ENCODE data around the gene CDS2. TPM values are rescaled to one million over a fixed set of nuclear protein-coding genes. Genes with fewer than 3 reads are reported as not detected.
A peak's percentile ranks its signal among the peaks of the same experiment; 100 is the strongest.

Gene CDS2
- polyA plus RNA-seq, 2 of the 4 experiments (the other 2 are of a cell fraction) = 44.0 to 106 TPM

GRCh38 chr20:5146099-5146668 is 19.4 kb downstream of the CDS2 start:
- H3K4me2 ChIP-seq = no peak overlapping the region
- H3K9me3 ChIP-seq = no peaks in the 10 kb centered on the region
- H3K4me3 ChIP-seq = no peak overlapping the region
- DNase-seq (ENCODE audit: low read depth in 1 of 2, low spot score in 1 of 2) = no peak
- ChIA-PET CTCF (interaction anchor here (1.3 to 2.3 kb wide), 4 partner anchors 11 to 60 kb away, joined by 3 to 14 read pairs (median 6); no protein-coding TSS in a partner anchor), POLR2A (no interaction called here)
- H3K4me1 ChIP-seq = peaks cover 14% of the 10 kb centered on the region
- 90% methylated on average over 6 of the region's 6 CpGs for WGBS (ENCODE audit: missing lambda C conversion rate)
- TF ChIP-seq RCOR1 (IDR thresholded peaks at IDR 0.05; ENCODE audit: low read depth, low read length) (no peak), KDM5A (IDR thresholded peaks at IDR 0.05) (no peak), TP53 (CRISPR knock-in tag; IDR thresholded peaks at IDR 0.05) (no peak), ATOH8 (CRISPR knock-in tag; IDR thresholded peaks at IDR 0.05; ENCODE audit: low read depth) (no peak), JUN (IDR thresholded peaks at IDR 0.05) (no peak), RFX5 (IDR thresholded peaks at IDR 0.05) (no peak)
- no peak for FAIRE-seq
- no peak for ATAC-seq
- no peak overlapping the region for H3K27ac ChIP-seq

GRCh38 chr20:5146871-5147592 is 20.2 kb downstream of the CDS2 start:
- POLR2A ChIA-PET = interaction anchor here (1.5 kb wide), 1 partner anchor 21 kb away, joined by 3 read pairs; the partner anchor contains the start of gene CDS2
- no peak for TF ChIP-seq ESRRA (IDR thresholded peaks at IDR 0.05; ENCODE audit: borderline replicate concordance, low read length)
- no peak overlapping the region for H3K27ac ChIP-seq
- ATAC-seq (0 out of 6 replicates have a peak, but pooled peaks of 1 of the 2 experiments have one; percentile 30), DNase-seq (ENCODE audit: low read depth in 1 of 2, low spot score in 1 of 2) (no peak), FAIRE-seq (peak; percentile 73)
- no peak overlapping the region for H3K4me2 ChIP-seq
- peaks cover 14% of the 10 kb centered on the region for H3K4me1 ChIP-seq
- 67% methylated on average over 2 of the region's 2 CpGs for WGBS (ENCODE audit: missing lambda C conversion rate)
- H3K4me3 ChIP-seq = no peak overlapping the region
- H3K9me3 ChIP-seq = no peaks in the 10 kb centered on the region
- CTCF ChIA-PET = interaction anchor here (0.6 to 2.3 kb wide), 8 partner anchors 8 to 75 kb away, joined by 3 to 14 read pairs (median 4); no protein-coding TSS in a partner anchor

GRCh38 chr20:5148581-5148980 is 21.8 kb downstream of the CDS2 start:
- peaks cover 24% of the 10 kb centered on the region for H3K4me1 ChIP-seq
- FAIRE-seq (no peak), ATAC-seq (no peak), DNase-seq (ENCODE audit: low read depth in 1 of 2, low spot score in 1 of 2) (no peak)
- TF ChIP-seq FOXS1 (CRISPR knock-in tag; IDR thresholded peaks at IDR 0.05) (no peak), RNF2 (IDR thresholded peaks at IDR 0.05; ENCODE audit: borderline replicate concordance, low read depth) (no peak), KDM5A (IDR thresholded peaks at IDR 0.05) (no peak), E2F6 (IDR thresholded peaks at IDR 0.05; ENCODE audit: borderline replicate concordance, low read depth) (no peak), ESRRA (IDR thresholded peaks at IDR 0.05; ENCODE audit: borderline replicate concordance, low read length) (no peak), MAFK (IDR thresholded peaks at IDR 0.05; ENCODE audit: partially characterized antibody) (no peak), TP53 (CRISPR knock-in tag; IDR thresholded peaks at IDR 0.05) (no peak), ZFP36 (IDR thresholded peaks at IDR 0.05; ENCODE audit: borderline replicate concordance, partially characterized antibody) (no peak), CTCF (IDR thresholded peaks at IDR 0.05) (no peak)
- POLR2A ChIA-PET = no interaction called here
- no peak overlapping the region for H3K27ac ChIP-seq
- H3K4me2 ChIP-seq = no peak overlapping the region
- no peaks in the 10 kb centered on the region for H3K9me3 ChIP-seq
- WGBS (ENCODE audit: missing lambda C conversion rate) = 94% methylated on average over 6 of the region's 6 CpGs
- CTCF ChIA-PET = interaction anchor here (1.3 to 2.3 kb wide), 4 partner anchors 13 to 58 kb away, joined by 3 to 14 read pairs (median 3); partner anchors contain the start of gene CDS2
- no peak overlapping the region for H3K4me3 ChIP-seq

GRCh38 chr20:5149892-5150225 is 23.1 kb downstream of the CDS2 start:
- ChIA-PET POLR2A (no interaction called here), CTCF (no interaction called here)
- Histone ChIP-seq H3K4me1 (peaks cover 28% of the 10 kb centered on the region), H3K4me3 (no peak overlapping the region), H3K9me3 (no peaks in the 10 kb centered on the region), H3K4me2 (no peak overlapping the region), H3K27ac (no peak overlapping the region)
- no peak for ATAC-seq
- no peak for FAIRE-seq
- TF ChIP-seq MAZ (IDR thresholded peaks at IDR 0.05; ENCODE audit: borderline replicate concordance, low read depth, low read length) (no peak), HEYL (CRISPR knock-in tag; IDR thresholded peaks at IDR 0.05) (no peak), EHMT2 (IDR thresholded peaks at IDR 0.05; ENCODE audit: low read depth) (no peak), JUN (IDR thresholded peaks at IDR 0.05) (no peak), POLR2A (IDR thresholded peaks at IDR 0.05; ENCODE audit: low read length) (no peak)
- WGBS (ENCODE audit: missing lambda C conversion rate) = 94% methylated on average over 3 of the region's 3 CpGs
- no peak for DNase-seq (ENCODE audit: low read depth in 1 of 2, low spot score in 1 of 2)
